ENCODE data around the gene ABHD14A.

DNA sequence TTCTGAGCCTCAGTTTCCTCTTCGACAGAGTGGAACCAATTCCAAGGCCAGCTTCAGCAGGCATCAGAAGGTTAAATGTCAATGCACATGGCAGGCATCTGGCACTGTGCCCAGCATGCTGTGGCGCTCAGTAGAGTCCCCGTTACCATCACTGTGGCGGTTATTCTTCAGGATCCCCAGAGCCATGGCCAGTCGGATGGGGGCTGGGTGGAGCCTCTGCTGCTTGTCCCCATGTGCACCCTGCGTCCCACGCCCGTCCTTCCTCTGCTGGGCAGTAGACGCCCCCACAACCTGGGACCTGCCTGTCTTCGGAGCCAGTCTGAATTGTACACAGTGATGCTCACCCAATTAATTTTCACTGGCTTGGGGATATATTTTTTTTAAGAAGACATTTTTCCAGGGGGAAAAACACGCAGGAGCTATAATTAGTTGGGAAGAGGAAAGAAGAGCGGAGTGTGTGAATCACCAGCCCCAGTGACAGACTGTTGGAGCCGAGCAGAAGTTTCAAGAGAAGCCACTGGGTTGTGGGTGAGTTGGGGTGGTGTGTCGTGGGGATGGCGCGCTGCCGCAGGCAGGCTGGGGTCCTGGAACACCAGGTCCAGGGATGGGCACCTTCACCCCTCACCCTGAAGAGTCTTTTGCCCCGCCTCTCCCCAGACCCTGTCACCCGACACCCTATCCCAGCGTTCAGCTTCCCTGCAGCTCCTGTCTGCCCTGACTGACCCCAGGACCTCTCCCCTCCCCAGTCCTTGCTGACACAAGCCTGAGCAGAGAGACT is 47.6 kb downstream of the ABHD14A start:
- TF ChIP-seq, protein P1, sequence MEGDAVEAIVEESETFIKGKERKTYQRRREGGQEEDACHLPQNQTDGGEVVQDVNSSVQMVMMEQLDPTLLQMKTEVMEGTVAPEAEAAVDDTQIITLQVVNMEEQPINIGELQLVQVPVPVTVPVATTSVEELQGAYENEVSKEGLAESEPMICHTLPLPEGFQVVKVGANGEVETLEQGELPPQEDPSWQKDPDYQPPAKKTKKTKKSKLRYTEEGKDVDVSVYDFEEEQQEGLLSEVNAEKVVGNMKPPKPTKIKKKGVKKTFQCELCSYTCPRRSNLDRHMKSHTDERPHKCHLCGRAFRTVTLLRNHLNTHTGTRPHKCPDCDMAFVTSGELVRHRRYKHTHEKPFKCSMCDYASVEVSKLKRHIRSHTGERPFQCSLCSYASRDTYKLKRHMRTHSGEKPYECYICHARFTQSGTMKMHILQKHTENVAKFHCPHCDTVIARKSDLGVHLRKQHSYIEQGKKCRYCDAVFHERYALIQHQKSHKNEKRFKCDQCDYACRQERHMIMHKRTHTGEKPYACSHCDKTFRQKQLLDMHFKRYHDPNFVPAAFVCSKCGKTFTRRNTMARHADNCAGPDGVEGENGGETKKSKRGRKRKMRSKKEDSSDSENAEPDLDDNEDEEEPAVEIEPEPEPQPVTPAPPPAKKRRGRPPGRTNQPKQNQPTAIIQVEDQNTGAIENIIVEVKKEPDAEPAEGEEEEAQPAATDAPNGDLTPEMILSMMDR (IDR thresholded peaks at IDR 0.05) = no peak
- no peak for TF ChIP-seq NR1H2 (CRISPR knock-in tag; IDR thresholded peaks at IDR 0.05)
- TF ChIP-seq, protein P2, sequence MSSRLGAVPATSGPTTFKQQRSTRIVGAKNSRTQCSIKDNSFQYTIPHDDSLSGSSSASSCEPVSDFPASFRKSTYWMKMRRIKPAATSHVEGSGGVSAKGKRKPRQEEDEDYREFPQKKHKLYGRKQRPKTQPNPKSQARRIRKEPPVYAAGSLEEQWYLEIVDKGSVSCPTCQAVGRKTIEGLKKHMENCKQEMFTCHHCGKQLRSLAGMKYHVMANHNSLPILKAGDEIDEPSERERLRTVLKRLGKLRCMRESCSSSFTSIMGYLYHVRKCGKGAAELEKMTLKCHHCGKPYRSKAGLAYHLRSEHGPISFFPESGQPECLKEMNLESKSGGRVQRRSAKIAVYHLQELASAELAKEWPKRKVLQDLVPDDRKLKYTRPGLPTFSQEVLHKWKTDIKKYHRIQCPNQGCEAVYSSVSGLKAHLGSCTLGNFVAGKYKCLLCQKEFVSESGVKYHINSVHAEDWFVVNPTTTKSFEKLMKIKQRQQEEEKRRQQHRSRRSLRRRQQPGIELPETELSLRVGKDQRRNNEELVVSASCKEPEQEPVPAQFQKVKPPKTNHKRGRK (CRISPR knock-in tag; IDR thresholded peaks at IDR 0.05; ENCODE audit: borderline replicate concordance) = no peak
- TF ChIP-seq CREB1 (CRISPR knock-in tag; IDR thresholded peaks at IDR 0.05) = no peak
- no peak for TF ChIP-seq TEAD4 (CRISPR knock-in tag; IDR thresholded peaks at IDR 0.05)
